ENCODE results near the gene ARMH2.
A peak's percentile ranks its signal among the peaks of the same experiment; 100 is the strongest.
"Not testable (repeated sequence)": the region's sequence is repeated elsewhere in the genome, so short reads cannot be mapped to it uniquely, and the experiment has no call there.

Gene ARMH2

DNA sequence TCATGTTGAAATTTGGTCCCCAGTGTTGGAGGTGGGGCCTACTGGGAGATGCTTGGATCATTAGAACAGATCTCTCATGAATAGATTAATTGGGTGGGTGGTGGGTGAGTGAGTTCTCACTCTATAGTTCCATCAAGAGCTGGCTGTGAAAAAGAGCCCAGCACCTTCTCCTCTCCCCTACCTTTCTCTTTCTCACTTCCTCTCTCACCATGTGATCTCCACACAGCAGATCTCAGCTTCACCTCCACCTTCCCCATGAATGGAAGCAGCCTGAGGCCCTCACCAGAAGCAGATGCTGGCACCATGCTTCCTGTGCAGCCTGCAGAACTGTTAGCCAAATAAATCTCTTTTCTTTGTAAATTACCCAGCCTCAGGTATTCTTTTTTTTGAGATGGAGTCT, 36.9 kb downstream of the ARMH2 start:
- DNase-seq = no peak

DNA sequence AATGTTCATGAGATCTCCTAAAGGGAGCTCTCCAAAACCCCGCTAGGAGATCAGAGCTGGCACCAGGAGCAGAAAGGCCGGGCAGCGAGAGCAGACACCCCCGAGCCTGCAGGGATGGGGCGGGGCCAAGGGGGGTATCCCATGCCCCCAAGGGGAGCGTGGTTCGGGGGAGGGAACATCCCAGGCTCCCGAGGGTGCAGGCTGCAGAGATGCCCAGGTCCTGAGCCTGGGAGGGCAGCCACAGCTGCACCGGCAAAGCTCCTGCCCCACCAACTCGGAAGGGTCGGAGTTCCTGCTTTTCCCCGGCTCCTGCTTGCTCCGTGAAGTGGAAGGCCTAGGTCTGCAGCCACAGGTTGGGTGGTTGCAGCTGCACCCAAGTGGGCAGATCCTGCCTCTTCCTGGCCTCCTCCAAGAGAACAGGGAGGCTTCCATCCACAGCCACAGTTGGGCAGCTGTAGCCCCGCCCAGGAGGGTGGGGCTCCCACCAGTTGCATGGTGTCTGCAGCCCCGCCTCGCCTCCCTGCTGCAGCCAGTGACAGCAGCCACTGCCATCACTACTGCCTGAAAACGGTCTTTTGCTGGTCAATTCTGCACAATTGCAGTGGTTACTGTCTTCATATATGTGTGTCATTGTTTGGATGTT, 37.4 kb downstream of the ARMH2 start:
- peak in 1 of 2 donors; percentile 10 for DNase-seq

DNA sequence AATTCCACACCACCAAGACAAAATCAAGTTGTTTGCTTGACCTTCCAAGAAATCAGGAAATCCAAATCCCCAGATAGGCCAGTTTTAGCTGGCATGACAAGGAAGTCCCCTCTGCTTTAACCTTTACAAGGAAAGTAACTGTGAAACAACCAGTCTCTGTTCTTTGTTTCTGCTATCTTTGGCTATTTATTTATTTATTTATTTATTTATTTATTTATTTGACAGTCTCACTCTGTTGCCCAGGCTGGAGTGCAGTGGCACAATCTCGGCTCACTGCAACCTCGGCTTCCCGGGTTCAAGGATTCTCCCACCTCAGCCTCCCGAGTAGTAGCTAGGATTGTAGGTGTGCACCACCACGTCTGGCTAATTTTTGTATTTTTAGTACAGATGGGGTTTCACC, 38.5 kb downstream of the ARMH2 start:
- no peak for DNase-seq

DNA sequence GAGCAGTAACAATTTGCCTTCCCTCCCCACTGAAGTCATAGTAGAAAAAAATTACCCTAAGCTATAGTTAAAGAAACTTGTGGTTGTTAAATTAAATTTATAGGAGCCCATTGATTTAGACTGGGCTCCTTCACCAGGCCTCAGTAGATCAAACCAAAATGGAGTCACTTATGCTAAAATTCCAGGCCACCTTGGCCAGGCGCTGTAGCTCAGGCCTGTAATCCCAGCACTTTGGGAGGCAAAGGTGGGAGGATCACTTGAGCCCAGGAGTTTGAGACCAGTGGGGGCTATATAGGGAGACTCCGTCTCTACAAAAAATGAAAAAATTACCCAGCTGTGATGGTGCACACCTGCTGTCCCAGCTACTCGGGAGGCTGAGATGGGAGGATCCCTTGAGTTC, 39.0 kb downstream of the ARMH2 start:
- DNase-seq = no peak

DNA sequence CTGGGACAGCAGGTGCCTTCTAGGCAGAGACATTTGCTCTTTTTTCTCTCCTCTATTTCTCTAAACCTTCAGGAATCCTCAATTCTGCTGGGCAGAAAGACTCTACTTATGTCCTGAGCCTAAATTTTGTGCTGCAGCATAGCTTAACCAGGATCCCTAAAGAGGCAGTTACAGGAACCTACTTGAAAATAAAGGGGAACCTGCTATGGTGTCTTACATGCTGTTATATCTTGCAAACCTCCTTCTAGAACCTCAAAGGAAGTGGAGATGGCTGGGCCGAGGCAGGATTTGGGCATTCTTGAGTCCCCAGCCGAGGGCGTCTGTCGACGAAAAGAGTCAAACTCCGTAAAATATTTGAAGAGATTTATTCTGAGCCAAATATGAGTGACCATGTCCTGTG, 41.1 kb downstream of the ARMH2 start:
- no peak for DNase-seq

DNA sequence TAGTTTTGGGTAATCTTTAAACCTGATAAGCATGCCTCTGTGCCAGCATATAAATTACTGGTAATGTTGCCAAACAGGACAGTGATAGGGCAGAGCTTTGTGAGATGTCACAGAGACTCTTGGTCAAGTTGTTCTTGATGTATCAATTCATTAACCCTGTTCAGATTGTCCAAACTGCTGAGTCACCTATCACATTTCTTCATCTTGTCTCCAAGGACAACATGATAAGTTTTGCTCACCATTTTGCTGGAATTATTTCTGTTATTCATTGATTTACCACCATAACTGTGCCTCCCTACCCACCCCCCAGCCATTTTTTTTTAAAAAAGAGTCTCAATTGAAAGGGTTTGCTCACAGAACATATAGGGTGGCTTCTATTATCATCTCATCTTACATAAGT, 43.4 kb downstream of the ARMH2 start:
- DNase-seq = no peak

DNA sequence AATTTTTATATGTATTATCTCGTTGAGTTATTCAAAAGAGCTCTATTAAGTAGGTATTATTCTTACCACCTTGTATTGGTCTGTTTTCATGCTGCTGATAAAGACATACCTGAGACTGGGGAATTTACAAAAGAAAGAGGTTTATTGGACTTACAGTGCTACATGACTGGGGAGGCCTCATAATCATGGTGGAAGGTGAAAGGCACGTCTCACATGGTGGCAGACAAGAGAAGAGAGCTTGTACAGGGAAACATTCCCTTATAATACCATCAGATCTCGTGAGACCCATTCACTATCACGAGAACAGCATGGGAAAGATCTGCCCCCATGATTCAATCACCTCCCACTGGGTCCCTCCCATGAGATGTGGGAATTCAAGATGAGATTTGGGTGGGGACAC, 44.3 kb downstream of the ARMH2 start:
- DNase-seq = not testable (repeated sequence)

DNA sequence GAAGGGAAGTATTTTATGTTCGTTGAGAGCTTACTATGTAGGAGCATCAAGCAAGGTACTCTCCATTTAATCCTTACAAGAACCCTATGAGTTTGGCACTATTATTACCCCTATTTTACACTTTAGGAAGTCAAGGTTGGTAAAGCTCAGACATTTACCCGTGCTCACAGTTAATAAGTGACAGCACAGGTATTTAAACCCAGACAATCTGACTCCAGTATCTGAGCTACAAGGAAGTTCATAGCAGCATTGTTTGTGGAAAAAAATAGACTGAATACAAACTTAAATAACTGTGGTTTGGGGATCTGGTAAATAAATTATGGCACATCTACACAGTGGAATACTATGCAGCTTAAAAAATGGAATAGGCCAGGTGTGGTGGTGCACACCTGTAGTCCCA, 45.2 kb downstream of the ARMH2 start:
- no peak for DNase-seq

DNA sequence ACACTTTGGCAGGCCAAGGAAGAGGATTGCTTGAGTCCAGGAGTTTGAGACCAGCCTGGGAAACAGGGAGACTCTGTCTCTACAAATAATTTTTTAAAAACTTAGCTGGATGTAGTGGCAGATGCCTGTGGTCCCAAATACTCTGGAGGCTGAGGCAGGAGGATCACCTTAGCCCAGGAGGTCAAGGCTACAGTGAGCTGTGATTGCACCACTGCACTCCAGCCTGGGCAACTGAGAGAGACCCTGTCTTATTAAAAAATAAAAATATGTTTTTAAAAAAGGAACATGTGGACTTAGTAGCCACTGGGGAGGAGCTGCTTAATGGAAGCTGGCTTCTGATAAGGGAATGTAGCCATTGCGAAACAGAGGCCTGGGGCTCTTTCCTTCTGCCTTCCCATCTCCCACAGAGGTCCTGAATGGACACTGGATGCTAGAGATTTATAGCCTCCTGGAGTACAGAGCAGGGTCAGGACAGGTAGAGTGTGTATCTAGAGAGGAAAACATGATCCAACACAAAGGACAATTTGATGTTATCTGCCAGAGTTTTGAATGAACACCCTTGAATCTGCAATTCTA, 45.7 kb downstream of the ARMH2 start:
- DNase-seq = no peak

DNA sequence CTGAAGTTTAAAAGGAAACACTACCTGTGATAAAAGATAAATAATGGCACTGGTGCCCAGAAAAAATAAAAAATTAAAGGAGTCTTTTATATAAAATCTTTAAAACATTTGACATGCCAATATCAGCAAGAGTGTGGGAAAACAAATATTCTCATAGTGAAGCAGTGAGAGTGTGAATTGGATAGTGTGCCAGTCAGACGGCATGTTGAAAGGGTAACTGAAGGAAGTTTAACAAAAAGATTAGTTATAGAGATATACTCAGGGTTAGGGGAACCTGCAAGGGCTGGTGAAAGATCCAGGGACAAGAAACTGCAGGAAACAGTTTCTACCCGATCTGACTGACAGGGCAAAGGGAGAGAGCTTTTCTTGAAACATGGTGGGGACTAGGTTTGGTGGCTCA, 46.2 kb downstream of the ARMH2 start:
- DNase-seq = no peak

DNA sequence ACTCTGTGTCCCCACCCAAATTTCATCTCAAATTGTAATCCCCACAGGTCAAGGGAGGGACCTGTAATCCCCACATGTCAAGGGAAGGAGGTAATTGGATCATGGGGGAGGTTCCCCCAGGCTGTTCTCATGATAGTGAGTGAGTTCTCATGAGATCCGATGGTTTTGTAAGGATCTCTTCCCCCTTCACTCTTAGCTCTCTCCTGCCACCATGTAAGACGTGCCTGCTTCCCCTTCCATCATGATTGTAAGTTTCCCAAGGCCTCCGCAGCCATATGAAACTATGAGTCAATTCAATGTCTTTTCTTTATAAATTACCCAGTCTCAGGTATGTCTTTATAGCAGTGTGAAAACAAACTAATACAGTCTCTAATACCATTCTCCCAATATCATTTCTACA, 47.8 kb downstream of the ARMH2 start:
- not testable (repeated sequence) for DNase-seq

DNA sequence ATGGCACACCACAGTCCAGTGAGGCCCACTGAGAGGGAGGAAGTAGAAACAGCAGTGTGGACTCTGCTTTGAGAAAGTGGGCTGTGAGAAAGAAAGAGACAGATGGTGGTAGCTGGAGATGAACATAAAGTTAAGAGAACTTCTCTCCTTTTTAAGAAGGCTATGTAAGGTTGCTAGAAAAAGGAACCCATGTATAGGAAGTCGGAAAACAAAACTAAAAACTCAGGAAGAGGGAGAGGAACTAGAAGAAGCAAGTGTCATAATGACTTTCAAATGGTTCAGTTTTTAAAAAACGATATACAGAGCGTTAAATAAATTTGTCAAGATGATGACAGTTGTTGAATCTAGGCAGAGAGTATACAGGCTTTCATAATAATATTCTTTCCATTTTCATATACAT, 49.4 kb downstream of the ARMH2 start:
- no peak for DNase-seq
